ENCODE data around the gene NPIPA3. TPM values are rescaled to one million over a fixed set of nuclear protein-coding genes. Genes with fewer than 3 reads are reported as not detected.
"Not testable (repeated sequence)": the region's sequence is repeated elsewhere in the genome, so short reads cannot be mapped to it uniquely, and the experiment has no call there.

The NPIPA3 gene
- polyA plus RNA-seq, 2 of the 4 experiments (the other 2 are of a cell fraction): 1.3 to 2.5 TPM

- H3K4me2 ChIP-seq; H3K4me1 ChIP-seq; H3K4me3 ChIP-seq; FAIRE-seq; CTCF ChIA-PET; POLR2A ChIA-PET; H3K9me3 ChIP-seq; DNase-seq (ENCODE audit: low read depth in 1 of 2, low spot score in 1 of 2); H3K27ac ChIP-seq: not testable (repeated sequence)
- WGBS (ENCODE audit: missing lambda C conversion rate): no CpG with 5 or more reads among the region's 28 CpGs
- peak in 1 of 2 experiments; percentile 19; a peak in 1 of 6 replicates for ATAC-seq
Measured at GRCh38 chr16:14694129-14694528, 9.1 kb upstream of the NPIPA3 start, which contains the start of gene PLA2G10. Gene PLA2G10 (minus strand): TSS chr16:14694308. CDS start chr16:14694229, 79 bp downstream.

- H3K4me1 ChIP-seq; CTCF ChIA-PET; H3K4me3 ChIP-seq; POLR2A ChIA-PET; H3K9me3 ChIP-seq; H3K27ac ChIP-seq; H3K4me2 ChIP-seq; FAIRE-seq; DNase-seq (ENCODE audit: low read depth in 1 of 2, low spot score in 1 of 2): not testable (repeated sequence)
- ATAC-seq: peak; percentile 49 to 69
- 8% methylated on average over 3 of the region's 7 CpGs for WGBS (ENCODE audit: missing lambda C conversion rate)
- 0 out of 2 replicates have a peak, but pooled peaks have one; percentile 9 for TF ChIP-seq ZC3H11A (IDR thresholded peaks at IDR 0.05)
Measured at GRCh38 chr16:14701859-14702258, 1.4 kb upstream of the NPIPA3 start.

GRCh38 chr16:14702672-14703071 lies 539 bp upstream of the NPIPA3 start:
- H3K4me2 ChIP-seq; CTCF ChIA-PET; H3K27ac ChIP-seq; FAIRE-seq; DNase-seq (ENCODE audit: low read depth in 1 of 2, low spot score in 1 of 2); H3K4me3 ChIP-seq; H3K4me1 ChIP-seq; H3K9me3 ChIP-seq; POLR2A ChIA-PET; ATAC-seq: not testable (repeated sequence)
- no CpG with 5 or more reads among the region's 11 CpGs for WGBS (ENCODE audit: missing lambda C conversion rate)

GRCh38 chr16:14733233-14733632 lies 30.0 kb downstream of the NPIPA3 start:
- H3K9me3 ChIP-seq; H3K4me3 ChIP-seq; DNase-seq (ENCODE audit: low read depth in 1 of 2, low spot score in 1 of 2); FAIRE-seq; POLR2A ChIA-PET; H3K27ac ChIP-seq; H3K4me2 ChIP-seq; CTCF ChIA-PET; ATAC-seq; H3K4me1 ChIP-seq: not testable (repeated sequence)
- WGBS (ENCODE audit: missing lambda C conversion rate): no CpG with 5 or more reads among the region's 28 CpGs

GRCh38 chr16:14740832-14741385 lies 37.7 kb downstream of the NPIPA3 start:
- DNase-seq (ENCODE audit: low read depth in 1 of 2, low spot score in 1 of 2); POLR2A ChIA-PET; H3K4me2 ChIP-seq; H3K4me1 ChIP-seq; H3K9me3 ChIP-seq; CTCF ChIA-PET; H3K27ac ChIP-seq; FAIRE-seq; H3K4me3 ChIP-seq: not testable (repeated sequence)
- WGBS (ENCODE audit: missing lambda C conversion rate): 16% methylated on average over 3 of the region's 10 CpGs
- peak; percentile 73 for TF ChIP-seq ZC3H11A (IDR thresholded peaks at IDR 0.05)
- peak; percentile 53 to 70 for ATAC-seq

- H3K4me2 ChIP-seq; H3K27ac ChIP-seq; DNase-seq (ENCODE audit: low read depth in 1 of 2, low spot score in 1 of 2); FAIRE-seq; POLR2A ChIA-PET; CTCF ChIA-PET; H3K9me3 ChIP-seq; H3K4me3 ChIP-seq; H3K4me1 ChIP-seq: not testable (repeated sequence)
- WGBS (ENCODE audit: missing lambda C conversion rate): no CpG with 5 or more reads among the region's 11 CpGs
- ATAC-seq: peak in 1 of 2 experiments; percentile 2; a peak in 1 of 6 replicates
Measured at GRCh38 chr16:14741794-14742193, 38.6 kb downstream of the NPIPA3 start.

GRCh38 chr16:14742273-14743128 lies 39.3 kb downstream of the NPIPA3 start, which contains the start of gene NPIPA2:
Gene NPIPA2 (plus strand): TSS chr16:14742533. CDS start chr16:14748066, 5,533 bp downstream.
- H3K4me1 ChIP-seq; FAIRE-seq; POLR2A ChIA-PET; H3K4me2 ChIP-seq; H3K9me3 ChIP-seq; DNase-seq (ENCODE audit: low read depth in 1 of 2, low spot score in 1 of 2); H3K4me3 ChIP-seq; CTCF ChIA-PET; H3K27ac ChIP-seq: not testable (repeated sequence)
- WGBS (ENCODE audit: missing lambda C conversion rate): no CpG with 5 or more reads among the region's 73 CpGs
- ATAC-seq: peak; percentile 98 to 100

GRCh38 chr16:14773654-14774053 lies 70.4 kb downstream of the NPIPA3 start:
- POLR2A ChIA-PET; H3K4me3 ChIP-seq; H3K9me3 ChIP-seq; ATAC-seq; DNase-seq (ENCODE audit: low read depth in 1 of 2, low spot score in 1 of 2); H3K4me1 ChIP-seq; FAIRE-seq; CTCF ChIA-PET; H3K4me2 ChIP-seq; H3K27ac ChIP-seq: not testable (repeated sequence)
- no CpG with 5 or more reads among the region's 2 CpGs for WGBS (ENCODE audit: missing lambda C conversion rate)

GRCh38 chr16:14775624-14776023 lies 72.4 kb downstream of the NPIPA3 start:
- H3K4me2 ChIP-seq; H3K4me3 ChIP-seq; POLR2A ChIA-PET; ATAC-seq; DNase-seq (ENCODE audit: low read depth in 1 of 2, low spot score in 1 of 2); H3K27ac ChIP-seq; CTCF ChIA-PET; H3K9me3 ChIP-seq; FAIRE-seq; H3K4me1 ChIP-seq: not testable (repeated sequence)
- no CpG with 5 or more reads among the region's 2 CpGs for WGBS (ENCODE audit: missing lambda C conversion rate)

All from A549 (cell line).